Progenitor cell of endocrine pancreas (in vitro differentiated cells): Measurements from ENCODE around the gene IGLL1. TPM values are rescaled to one million over a fixed set of nuclear protein-coding genes. Genes with fewer than 3 reads are reported as not detected.

Experiments used
- DNase-seq: peaks from one replicate; pipeline ENCODE4 v3.0.0; 2021; ENCODE audit warnings: low spot score; ENCODE audit not compliant: unreplicated experiment
- H3K27ac Mint-ChIP-seq: 2 replicates; pipeline ENCODE4 v1.8.0; 2021; ENCODE audit warnings: mild to moderate bottlenecking, moderate library complexity, mixed read lengths
- H3K27me3 Mint-ChIP-seq: 2 replicates; pipeline ENCODE4 v1.8.0; 2021; ENCODE audit warnings: mixed read lengths
- H3K36me3 Mint-ChIP-seq: 2 replicates; pipeline ENCODE4 v1.8.0; 2022; ENCODE audit warnings: mixed read lengths; ENCODE audit not compliant: insufficient read depth
- H3K4me1 Mint-ChIP-seq: 2 replicates; pipeline ENCODE4 v1.8.0; 2021; ENCODE audit warnings: low read depth, mixed read lengths
- H3K4me3 Mint-ChIP-seq: 2 replicates; pipeline ENCODE4 v1.8.0; 2021; ENCODE audit warnings: low read depth, mild to moderate bottlenecking, moderate library complexity, mixed read lengths
- H3K9me3 Mint-ChIP-seq: 2 replicates; pipeline ENCODE4 v1.8.0; 2021; ENCODE audit warnings: low read depth, mixed read lengths
- total RNA-seq: library from RNA; stranded (reverse); gene quantifications from 2 replicates; pipeline ENCODE4 v1.2.1, GENCODE V29; 2021
- TF ChIP-seq, protein P1 (sequence below): fragments of 200-600 bp; sonication (generic); IDR thresholded peaks from one replicate; pipeline ENCODE4 v1.5.0; 2021; ENCODE audit warnings: antibody characterized with exemption, mild to moderate bottlenecking; ENCODE audit not compliant: unreplicated experiment

The IGLL1 gene
- total RNA-seq, 1 donor from 2014 or later, result not detected

- TF ChIP-seq, protein P1, sequence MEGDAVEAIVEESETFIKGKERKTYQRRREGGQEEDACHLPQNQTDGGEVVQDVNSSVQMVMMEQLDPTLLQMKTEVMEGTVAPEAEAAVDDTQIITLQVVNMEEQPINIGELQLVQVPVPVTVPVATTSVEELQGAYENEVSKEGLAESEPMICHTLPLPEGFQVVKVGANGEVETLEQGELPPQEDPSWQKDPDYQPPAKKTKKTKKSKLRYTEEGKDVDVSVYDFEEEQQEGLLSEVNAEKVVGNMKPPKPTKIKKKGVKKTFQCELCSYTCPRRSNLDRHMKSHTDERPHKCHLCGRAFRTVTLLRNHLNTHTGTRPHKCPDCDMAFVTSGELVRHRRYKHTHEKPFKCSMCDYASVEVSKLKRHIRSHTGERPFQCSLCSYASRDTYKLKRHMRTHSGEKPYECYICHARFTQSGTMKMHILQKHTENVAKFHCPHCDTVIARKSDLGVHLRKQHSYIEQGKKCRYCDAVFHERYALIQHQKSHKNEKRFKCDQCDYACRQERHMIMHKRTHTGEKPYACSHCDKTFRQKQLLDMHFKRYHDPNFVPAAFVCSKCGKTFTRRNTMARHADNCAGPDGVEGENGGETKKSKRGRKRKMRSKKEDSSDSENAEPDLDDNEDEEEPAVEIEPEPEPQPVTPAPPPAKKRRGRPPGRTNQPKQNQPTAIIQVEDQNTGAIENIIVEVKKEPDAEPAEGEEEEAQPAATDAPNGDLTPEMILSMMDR, result no peak
- Mint-ChIP-seq H3K4me1 (peaks cover 22% of the 10 kb centered on the region), H3K27ac (peak overlapping the region; percentile 36), H3K27me3 (peaks cover 3% of the 10 kb centered on the region), H3K36me3 (no peaks in the 10 kb centered on the region), H3K9me3 (no peaks in the 10 kb centered on the region), H3K4me3 (no peak overlapping the region)
- no peak for DNase-seq
Measured at GRCh38 chr22:23591846-23592245, 11.8 kb upstream of the IGLL1 start.

GRCh38 chr22:23591201-23591791, 11.2 kb upstream of the IGLL1 start:
- peaks cover 17% of the 10 kb centered on the region for H3K4me1 Mint-ChIP-seq
- no peak overlapping the region for H3K27ac Mint-ChIP-seq
- no peak overlapping the region for H3K4me3 Mint-ChIP-seq
- H3K36me3 Mint-ChIP-seq, result no peaks in the 10 kb centered on the region
- H3K27me3 Mint-ChIP-seq, result peaks cover 3% of the 10 kb centered on the region
- H3K9me3 Mint-ChIP-seq, result no peaks in the 10 kb centered on the region
- TF ChIP-seq, protein P1, result peak; percentile 93
- peak; percentile 66 for DNase-seq

DNA sequence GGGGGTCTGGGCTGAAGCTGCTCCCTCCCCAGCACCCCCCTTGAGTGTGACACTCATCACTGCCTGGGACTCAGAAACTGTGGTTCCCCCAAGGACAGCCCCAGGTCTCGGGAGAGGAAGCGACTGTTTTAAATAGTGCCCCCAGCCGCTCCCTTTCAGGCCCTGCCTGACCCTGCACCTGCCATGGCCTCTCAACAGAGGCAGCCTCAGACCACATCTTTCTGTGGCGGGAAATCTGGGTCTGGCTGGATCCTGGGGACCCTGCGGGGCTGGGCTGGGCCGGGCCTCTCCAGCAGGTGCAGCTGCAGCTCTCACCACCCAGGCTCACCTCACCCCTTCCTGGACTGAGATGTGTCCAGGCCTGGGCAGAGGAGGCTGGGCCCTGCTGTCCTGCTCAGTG, 3.7 kb upstream of the IGLL1 start:
- H3K27ac Mint-ChIP-seq, result no peak overlapping the region
- peaks cover 3% of the 10 kb centered on the region for H3K27me3 Mint-ChIP-seq
- TF ChIP-seq, protein P1, result no peak
- H3K4me1 Mint-ChIP-seq, result peaks cover 3% of the 10 kb centered on the region
- H3K36me3 Mint-ChIP-seq, result no peaks in the 10 kb centered on the region
- no peaks in the 10 kb centered on the region for H3K9me3 Mint-ChIP-seq
- DNase-seq, result no peak
- H3K4me3 Mint-ChIP-seq, result no peak overlapping the region

- no peak overlapping the region for H3K27ac Mint-ChIP-seq
Measured at GRCh38 chr22:23583153-23583552, 3.1 kb upstream of the IGLL1 start.

DNA sequence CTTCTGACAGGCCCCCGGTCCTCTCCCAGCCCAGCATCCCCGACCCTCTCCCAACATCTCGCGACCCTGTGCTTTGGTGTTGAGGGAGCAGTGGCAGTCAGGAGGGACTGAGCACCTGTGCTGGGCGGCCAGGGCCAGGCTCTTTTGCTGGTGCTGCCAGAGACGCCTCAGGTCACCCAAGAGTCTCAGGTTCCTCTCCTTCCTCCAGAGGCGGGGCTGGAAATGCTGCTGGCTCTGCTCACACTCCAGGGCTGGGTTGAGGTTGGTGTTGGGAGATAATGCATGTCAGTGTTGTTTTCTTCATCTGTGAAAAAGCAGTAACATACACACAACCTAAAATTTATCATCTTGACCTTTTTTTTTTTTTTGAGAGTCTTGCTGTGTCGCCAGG, 1.2 kb upstream of the IGLL1 start:
- no peaks in the 10 kb centered on the region for H3K9me3 Mint-ChIP-seq
- no peaks in the 10 kb centered on the region for H3K4me1 Mint-ChIP-seq
- H3K36me3 Mint-ChIP-seq, result no peaks in the 10 kb centered on the region
- TF ChIP-seq, protein P1, result no peak
- no peak for DNase-seq
- no peak overlapping the region for H3K4me3 Mint-ChIP-seq
- H3K27me3 Mint-ChIP-seq, result peaks cover 3% of the 10 kb centered on the region
- H3K27ac Mint-ChIP-seq, result no peak overlapping the region

More at GRCh38 chr22:23583153-23583552, 3.1 kb upstream of the IGLL1 start:
- Mint-ChIP-seq H3K36me3 (no peaks in the 10 kb centered on the region), H3K4me1 (no peaks in the 10 kb centered on the region), H3K9me3 (no peaks in the 10 kb centered on the region), H3K27me3 (peaks cover 3% of the 10 kb centered on the region), H3K4me3 (no peak overlapping the region)
- TF ChIP-seq, protein P1, result no peak
- DNase-seq, result no peak
